Naive thymus-derived CD4-positive, alpha-beta T cell (primary cell): Measurements from ENCODE around the gene KRT79. TPM values are rescaled to one million over a fixed set of nuclear protein-coding genes. Genes with fewer than 3 reads are reported as not detected.

ENCODE experiments used
- ATAC-seq: fragments of 150-1000 bp; cut with Tn5 transposase; 2 replicates; pipeline ENCODE4 v1.10.0; 2021; ENCODE audit warnings: mild to moderate bottlenecking, moderate library complexity
- CTCF ChIA-PET: fragments of 350-600 bp; sonication (Branson Sonifier 250); formaldehyde crosslinking; loops from one replicate; lab custom pipeline; 2021; ENCODE audit warnings: antibody characterized with exemption; lab: Charles Lee
- POLR2A ChIA-PET: fragments of 350-600 bp; sonication (Branson Sonifier 250); formaldehyde crosslinking; loops from one replicate; lab custom pipeline; 2021; ENCODE audit warnings: antibody characterized with exemption, inconsistent platforms; lab: Charles Lee
- DNase-seq, 9 donors: peaks; one replicate each; pipeline versions ENCODE4 v3.0.0 to v3.0.0-alpha.2; 2020 to 2022; ENCODE audit warnings: mixed read lengths in 1 of 9
- H3K27ac ChIP-seq: one replicate; pipeline ENCODE4 v1.7.0; 2013; ENCODE audit warnings: mild to moderate bottlenecking, low read depth, low read length, moderate library complexity
- H3K27me3 ChIP-seq, 2 donors: one replicate each; pipeline ENCODE4 v1.7.0; 2013; ENCODE audit warnings: low read length in 2 of 2, mild to moderate bottlenecking in 2 of 2, moderate library complexity in 2 of 2; ENCODE audit not compliant: control insufficient read depth in 2 of 2, insufficient read depth in 2 of 2
- H3K36me3 ChIP-seq, 3 experiments: 1 replicate in 2 of 3; 2 replicates in 1 of 3; pipeline ENCODE4 v1.7.0; 2013; ENCODE audit warnings: low read length in 3 of 3, mild to moderate bottlenecking in 3 of 3, moderate library complexity in 1 of 3; ENCODE audit not compliant: insufficient read depth in 3 of 3, control insufficient read depth in 2 of 3
- H3K4me1 ChIP-seq, 2 donors: one replicate each; pipeline ENCODE4 v1.7.0; 2013; ENCODE audit warnings: low read length in 2 of 2, mild to moderate bottlenecking in 2 of 2, moderate library complexity in 1 of 2; ENCODE audit not compliant: control insufficient read depth in 2 of 2, insufficient read depth in 2 of 2
- H3K4me3 ChIP-seq: 2 replicates; pipeline ENCODE4 v1.7.0; 2013; ENCODE audit warnings: mild to moderate bottlenecking, low read length
- H3K9me3 ChIP-seq, 3 experiments: 1 replicate in 2 of 3; 2 replicates in 1 of 3; pipeline ENCODE4 v1.7.0; 2013; ENCODE audit warnings: low read length in 3 of 3; ENCODE audit not compliant: control insufficient read depth in 2 of 3
- H3K27ac Mint-ChIP-seq, 9 donors: one replicate each; pipeline ENCODE4 v1.8.0; 2020 to 2022; ENCODE audit warnings: mixed read lengths in 9 of 9, mild to moderate bottlenecking in 8 of 9, moderate library complexity in 5 of 9, inconsistent platforms in 2 of 9
- H3K27me3 Mint-ChIP-seq, 5 donors: one replicate each; pipeline ENCODE4 v1.8.0; 2021 to 2022; ENCODE audit warnings: mixed read lengths in 5 of 5, mild to moderate bottlenecking in 1 of 5
- H3K36me3 Mint-ChIP-seq, 5 donors: one replicate each; pipeline ENCODE4 v1.8.0; 2020 to 2022; ENCODE audit warnings: mixed read lengths in 5 of 5, mild to moderate bottlenecking in 3 of 5, inconsistent platforms in 1 of 5
- H3K4me1 Mint-ChIP-seq, 7 donors: one replicate each; pipeline ENCODE4 v1.8.0; 2020 to 2022; ENCODE audit warnings: mixed read lengths in 7 of 7, mild to moderate bottlenecking in 3 of 7, inconsistent platforms in 1 of 7
- H3K4me3 Mint-ChIP-seq, 10 donors: one replicate each; pipeline ENCODE4 v1.8.0; 2020 to 2022; ENCODE audit warnings: mild to moderate bottlenecking in 10 of 10, mixed read lengths in 10 of 10, moderate library complexity in 6 of 10, inconsistent platforms in 2 of 10
- H3K9me3 Mint-ChIP-seq, 11 donors: one replicate each; pipeline ENCODE4 v1.8.0; 2020 to 2022; ENCODE audit warnings: mixed read lengths in 11 of 11, mild to moderate bottlenecking in 4 of 11, inconsistent platforms in 1 of 11, moderate library complexity in 1 of 11
- intact Hi-C, 2 donors: fragments of 100-400 bp; cut with micrococcal nuclease; formaldehyde crosslinking; loops; one replicate each; pipeline ENCODE4 v1.15.1; 2023
- polyA plus RNA-seq, 2 donors: library from polyadenylated mRNA; unstranded; fragments of 300-500 nt; fragmentation: Illumina TruSeq; gene quantifications; one replicate each; pipeline ENCODE4 v1.2.3, GENCODE V29; 2021
- total RNA-seq, 6 experiments: library from RNA in 5 of 6; stranded (reverse) in 5 of 6; gene quantifications; 1 replicate in 5 of 6; 2 replicates in 1 of 6; pipeline ENCODE4 v1.2.3 and lab custom pipeline; 2021 to 2026

Gene KRT79
- total and polyA plus RNA-seq, 7 experiments from 2014 or later: not detected

- intact Hi-C loops: loop anchor here in 1 of 2 donors (2.0 to 5.0 kb wide), 2 partner anchors 179 to 545 kb away; no protein-coding TSS in a partner anchor
- peaks cover 29 to 56% (median 47%) of the 10 kb centered on the region in 7 donors for H3K4me1 Mint-ChIP-seq
- DNase-seq: no peak
- no peak overlapping the region for H3K4me3 Mint-ChIP-seq
- no peaks in the 10 kb centered on the region for H3K36me3 ChIP-seq
- H3K27ac ChIP-seq: no peak overlapping the region
- H3K4me3 ChIP-seq: no peak overlapping the region
- no peaks in the 10 kb centered on the region for H3K27me3 ChIP-seq
- POLR2A ChIA-PET: interaction anchor here (0.8 to 4.5 kb wide), 4 partner anchors 12 to 287 kb away, joined by 3 to 62 read pairs (median 6); no protein-coding TSS in a partner anchor
- peaks cover 0 to 13% (median 0%) of the 10 kb centered on the region in 5 donors for H3K27me3 Mint-ChIP-seq
- no peak for ATAC-seq
- peaks cover 0 to 26% of the 10 kb centered on the region in 2 donors for H3K4me1 ChIP-seq
- no peaks in the 10 kb centered on the region for H3K9me3 Mint-ChIP-seq
- no peaks in the 10 kb centered on the region for H3K36me3 Mint-ChIP-seq
- no peaks in the 10 kb centered on the region for H3K9me3 ChIP-seq
- CTCF ChIA-PET: interaction anchor here (0.5 to 22.1 kb wide), 17 partner anchors 8 to 499 kb away, joined by 3 to 731 read pairs (median 5); partner anchors contain the start of genes KRT1, KRT73 and KRT74
- peak overlapping the region in 6 of 9 donors; percentile 21 to 92 (median 54) for H3K27ac Mint-ChIP-seq
Measured at GRCh38 chr12:52871291-52872039, 37.4 kb upstream of the KRT79 start.

GRCh38 chr12:52870361-52871290 lies 36.5 kb upstream of the KRT79 start:
- Mint-ChIP-seq H3K4me3 (peak overlapping the region in 1 of 10 donors; percentile 29), H3K27ac (peak overlapping the region in 8 of 9 donors; percentile 19 to 95 (median 74)), H3K36me3 (no peaks in the 10 kb centered on the region), H3K4me1 (peaks cover 29 to 56% (median 47%) of the 10 kb centered on the region in 7 donors), H3K27me3 (peaks cover 0 to 13% (median 0%) of the 10 kb centered on the region in 5 donors), H3K9me3 (no peaks in the 10 kb centered on the region)
- peaks cover 0 to 26% of the 10 kb centered on the region in 2 donors for H3K4me1 ChIP-seq
- intact Hi-C loops: loop anchor here (1.0 to 5.0 kb wide), 8 partner anchors 9 to 544 kb away; no protein-coding TSS in a partner anchor
- no peaks in the 10 kb centered on the region for H3K27me3 ChIP-seq
- H3K9me3 ChIP-seq: no peaks in the 10 kb centered on the region
- ATAC-seq (peak; percentile 79), DNase-seq (peak; percentile 70 to 94 (median 82))
- no peak overlapping the region for H3K27ac ChIP-seq
- ChIA-PET CTCF (interaction anchor here (0.5 to 22.1 kb wide), 38 partner anchors 9 to 544 kb away, joined by 3 to 731 read pairs (median 4); partner anchors contain the start of genes KRT1, KRT73 and KRT74), POLR2A (interaction anchor here (0.8 to 4.5 kb wide), 6 partner anchors 163 to 291 kb away, joined by 3 to 62 read pairs (median 3); no protein-coding TSS in a partner anchor)
- H3K36me3 ChIP-seq: no peaks in the 10 kb centered on the region
- no peak overlapping the region for H3K4me3 ChIP-seq

DNA sequence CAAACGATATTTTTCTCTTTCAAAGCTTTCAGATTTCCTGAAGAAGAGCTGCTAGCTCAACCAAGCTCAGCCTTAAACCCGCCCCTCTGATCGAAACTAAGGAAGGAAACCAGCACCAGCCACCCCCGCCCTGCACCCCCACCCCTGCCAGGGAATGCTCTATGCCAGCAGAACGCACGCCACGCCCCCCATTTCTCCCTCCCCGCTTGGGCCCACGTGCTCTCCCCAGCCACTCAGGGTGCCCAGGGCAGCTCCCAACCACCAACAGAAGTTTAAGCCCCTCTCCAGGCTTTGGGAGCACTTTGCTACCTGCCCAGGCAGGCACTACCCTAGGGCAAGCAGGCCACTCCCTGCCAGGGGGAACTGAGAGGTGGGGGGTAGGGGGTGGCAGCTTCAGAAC lies 33.5 kb upstream of the KRT79 start:
- H3K4me3 Mint-ChIP-seq: peak overlapping the region in 9 of 10 donors; percentile 33 to 74 (median 66)
- H3K36me3 Mint-ChIP-seq: no peaks in the 10 kb centered on the region
- H3K4me1 ChIP-seq: peaks cover 0 to 23% of the 10 kb centered on the region in 2 donors
- H3K27ac ChIP-seq: peak overlapping the region; percentile 48
- H3K9me3 Mint-ChIP-seq: no peaks in the 10 kb centered on the region
- intact Hi-C loops: no loop called here
- H3K36me3 ChIP-seq: no peaks in the 10 kb centered on the region
- peaks cover 0 to 4% (median 0%) of the 10 kb centered on the region in 5 donors for H3K27me3 Mint-ChIP-seq
- H3K27me3 ChIP-seq: no peaks in the 10 kb centered on the region
- no peak overlapping the region for H3K4me3 ChIP-seq
- peak in 7 of 9 donors; percentile 38 to 67 (median 55) for DNase-seq
- CTCF ChIA-PET: interaction anchor here (0.6 to 22.1 kb wide), 12 partner anchors 12 to 496 kb away, joined by 3 to 731 read pairs (median 4); partner anchors contain the start of gene KRT74
- peaks cover 17 to 41% (median 31%) of the 10 kb centered on the region in 7 donors for H3K4me1 Mint-ChIP-seq
- H3K9me3 ChIP-seq: no peaks in the 10 kb centered on the region
- H3K27ac Mint-ChIP-seq: peak overlapping the region in 8 of 9 donors; percentile 81 to 95 (median 86)
- ATAC-seq: peak; percentile 53
- POLR2A ChIA-PET: interaction anchor here (0.8 to 4.5 kb wide), 8 partner anchors 30 to 284 kb away, joined by 3 to 62 read pairs (median 4); no protein-coding TSS in a partner anchor

DNA sequence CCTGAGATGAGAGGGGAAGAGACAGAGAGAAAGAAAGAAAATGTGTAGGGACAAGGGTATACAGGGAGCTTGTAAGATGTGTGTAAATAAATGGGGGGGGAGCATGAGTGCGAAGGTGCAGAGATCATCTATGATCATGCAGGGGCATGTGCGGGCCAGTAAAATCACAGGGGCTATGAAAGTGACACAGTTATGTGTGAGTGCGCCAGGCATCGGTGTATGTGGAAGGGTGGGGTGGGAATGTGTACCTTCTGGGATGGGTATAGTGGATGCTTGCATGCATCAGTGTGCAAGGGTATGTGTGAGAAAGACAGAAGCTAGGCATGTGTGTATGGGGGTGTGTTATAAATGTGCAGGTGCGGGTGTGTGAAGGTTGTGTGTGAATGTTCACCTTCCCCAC lies 33.0 kb upstream of the KRT79 start:
- intact Hi-C loops: no loop called here
- H3K9me3 Mint-ChIP-seq: no peaks in the 10 kb centered on the region
- ChIA-PET POLR2A (interaction anchor here (0.8 to 4.5 kb wide), 8 partner anchors 29 to 283 kb away, joined by 3 to 62 read pairs (median 4); no protein-coding TSS in a partner anchor), CTCF (interaction anchor here (0.6 to 22.1 kb wide), 13 partner anchors 13 to 518 kb away, joined by 3 to 731 read pairs (median 4); partner anchors contain the start of gene KRT74)
- peaks cover 0 to under 1% (median 0%) of the 10 kb centered on the region in 5 donors for H3K27me3 Mint-ChIP-seq
- Histone ChIP-seq H3K27me3 (no peaks in the 10 kb centered on the region), H3K27ac (peak overlapping the region; percentile 48), H3K9me3 (no peaks in the 10 kb centered on the region), H3K4me3 (no peak overlapping the region), H3K36me3 (no peaks in the 10 kb centered on the region), H3K4me1 (peaks cover 0 to 23% of the 10 kb centered on the region in 2 donors)
- no peaks in the 10 kb centered on the region for H3K36me3 Mint-ChIP-seq
- DNase-seq: no peak
- peak overlapping the region in 8 of 9 donors; percentile 81 to 95 (median 86) for H3K27ac Mint-ChIP-seq
- ATAC-seq: no peak
- H3K4me3 Mint-ChIP-seq: peak overlapping the region in 9 of 10 donors; percentile 26 to 74 (median 65)
- peaks cover 17 to 41% (median 31%) of the 10 kb centered on the region in 7 donors for H3K4me1 Mint-ChIP-seq

DNA sequence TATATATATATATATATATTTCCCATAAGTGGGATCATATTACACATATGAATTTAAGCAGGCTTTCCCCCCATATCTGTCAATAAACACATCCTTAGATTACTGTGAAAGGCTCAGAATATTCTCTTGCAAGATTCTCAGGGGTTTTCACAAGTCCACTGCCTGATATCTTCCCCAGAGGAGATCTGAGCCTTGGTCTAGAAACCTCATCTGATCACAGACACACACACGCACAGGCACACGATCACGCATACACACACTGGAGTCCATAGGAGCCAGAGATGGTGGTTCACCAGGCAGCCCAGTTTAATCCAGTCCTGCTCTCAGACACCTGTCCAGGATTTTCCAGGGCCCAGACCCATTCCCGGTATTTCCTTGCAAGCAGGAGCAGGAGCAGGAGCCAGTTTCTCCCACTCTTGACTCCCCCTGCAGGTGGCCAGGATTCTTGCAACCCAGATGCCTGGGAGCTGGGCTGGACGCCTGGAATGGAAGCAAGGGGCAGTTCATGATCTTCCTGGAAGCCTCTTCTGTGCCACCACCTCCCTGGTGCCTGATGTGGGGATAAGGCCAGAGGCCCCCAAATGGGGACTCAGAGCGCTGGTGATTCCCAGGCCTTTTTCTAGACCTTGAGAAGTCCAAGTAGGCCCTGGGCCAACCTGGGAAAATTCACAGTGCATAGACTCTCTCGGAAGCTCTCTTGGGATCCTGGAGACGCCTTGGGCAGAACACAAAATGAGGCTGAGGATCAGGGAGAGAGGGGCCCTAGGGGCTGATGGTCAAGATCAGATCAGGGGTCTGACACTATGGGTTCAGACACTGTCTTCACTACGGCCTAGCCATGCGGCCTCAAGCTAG lies 31.2 kb upstream of the KRT79 start:
- Histone ChIP-seq H3K4me1 (peaks cover 0 to 21% of the 10 kb centered on the region in 2 donors), H3K36me3 (no peaks in the 10 kb centered on the region), H3K9me3 (no peaks in the 10 kb centered on the region), H3K27me3 (no peaks in the 10 kb centered on the region), H3K27ac (no peak overlapping the region), H3K4me3 (no peak overlapping the region)
- H3K27me3 Mint-ChIP-seq: no peaks in the 10 kb centered on the region
- DNase-seq: peak in 1 of 9 donors; percentile 39
- H3K4me1 Mint-ChIP-seq: peaks cover 14 to 41% (median 34%) of the 10 kb centered on the region in 7 donors
- H3K4me3 Mint-ChIP-seq: peak overlapping the region in 1 of 10 donors; percentile 19
- intact Hi-C loops: no loop called here
- ChIA-PET CTCF (interaction anchor here (1.1 to 22.1 kb wide), 2 partner anchors 253 to 284 kb away, joined by 3 to 731 read pairs; partner anchors contain the start of gene KRT74), POLR2A (no interaction called here)
- H3K9me3 Mint-ChIP-seq: no peaks in the 10 kb centered on the region
- H3K36me3 Mint-ChIP-seq: no peaks in the 10 kb centered on the region
- H3K27ac Mint-ChIP-seq: peak overlapping the region in 2 of 9 donors; percentile 23 to 26
- no peak for ATAC-seq
